GM08714 (cell line): ENCODE results near the gene MRPL51.

Experiments
- H3K4me3 ChIP-seq: fragments of 200-500 bp; sonication (Bioruptor generic); 2 replicates; pipeline ENCODE4 v1.5.1; 2014; ENCODE audit warnings: mild to moderate bottlenecking, low read length, inconsistent platforms
- ZNF274 ChIP-seq: IDR thresholded peaks from 2 replicates; pipeline ENCODE4 v1.6.1; 2012; ENCODE audit warnings: mild to moderate bottlenecking, low read depth, low read length

The MRPL51 gene

GRCh38 chr12:6534945-6535696 lies 42.1 kb upstream of the MRPL51 start:
- H3K4me3 ChIP-seq, result peak overlapping the region; percentile 84
- TF ChIP-seq ZNF274, result no peak

DNA sequence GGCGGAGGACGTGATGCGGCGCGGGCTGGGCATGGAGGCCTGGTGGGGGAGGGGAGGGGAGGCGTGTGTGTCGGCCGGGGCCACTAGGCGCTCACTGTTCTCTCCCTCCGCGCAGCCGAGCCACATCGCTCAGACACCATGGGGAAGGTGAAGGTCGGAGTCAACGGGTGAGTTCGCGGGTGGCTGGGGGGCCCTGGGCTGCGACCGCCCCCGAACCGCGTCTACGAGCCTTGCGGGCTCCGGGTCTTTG lies 41.6 kb upstream of the MRPL51 start:
- no peak for TF ChIP-seq ZNF274
- H3K4me3 ChIP-seq, result peak overlapping the region; percentile 84

- no peak for TF ChIP-seq ZNF274
- peak within 1 kb of the TSS; percentile 84 for H3K4me3 ChIP-seq
Measured at GRCh38 chr12:6533923-6534694, 41.0 kb upstream of the MRPL51 start, which contains the start of gene GAPDH. GAPDH (plus strand) TSS chr12:6534517; CDS start chr12:6534833, 316 bp downstream.

- TF ChIP-seq ZNF274, result no peak
Measured at GRCh38 chr12:6533653-6533922, 40.5 kb upstream of the MRPL51 start.

GRCh38 chr12:6532927-6533652 lies 40.0 kb upstream of the MRPL51 start:
- TF ChIP-seq ZNF274, result no peak
- H3K4me3 ChIP-seq, result peak overlapping the region; percentile 84; the same call in 1 of the 2 replicates

More at GRCh38 chr12:6533653-6533922, 40.5 kb upstream of the MRPL51 start:
- peak overlapping the region; percentile 84; the same call in 1 of the 2 replicates for H3K4me3 ChIP-seq

GRCh38 chr12:6532051-6532926 lies 39.2 kb upstream of the MRPL51 start:
- H3K4me3 ChIP-seq, result peak overlapping the region; percentile 84; the same call in 1 of the 2 replicates
- TF ChIP-seq ZNF274, result no peak

- no peak for TF ChIP-seq ZNF274
- H3K4me3 ChIP-seq, result no peak overlapping the region
Measured at GRCh38 chr12:6530576-6531260, 37.7 kb upstream of the MRPL51 start.

DNA sequence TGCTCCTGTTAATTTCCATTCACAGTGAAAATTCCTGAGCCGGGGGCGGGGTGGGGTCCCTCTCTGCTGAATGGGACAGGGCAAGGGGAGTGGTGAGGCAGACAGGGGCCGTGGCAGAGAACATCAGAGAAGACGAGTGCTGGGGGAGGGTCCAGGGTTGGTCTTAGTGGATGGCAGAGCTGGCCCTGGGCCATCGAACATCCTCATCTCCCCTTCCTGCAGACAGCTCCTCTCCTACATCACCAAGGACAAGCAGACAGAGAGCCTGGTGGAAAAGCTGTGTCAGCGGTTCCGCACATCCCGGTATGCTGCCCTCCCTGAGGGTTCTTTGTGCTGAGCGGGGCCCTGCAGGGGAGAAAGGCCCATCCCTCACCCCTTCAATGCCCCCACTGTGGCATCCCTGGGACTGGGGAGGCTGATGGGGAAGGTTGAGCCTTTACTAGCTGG lies 36.3 kb upstream of the MRPL51 start:
- TF ChIP-seq ZNF274, result no peak
- no peak overlapping the region for H3K4me3 ChIP-seq

DNA sequence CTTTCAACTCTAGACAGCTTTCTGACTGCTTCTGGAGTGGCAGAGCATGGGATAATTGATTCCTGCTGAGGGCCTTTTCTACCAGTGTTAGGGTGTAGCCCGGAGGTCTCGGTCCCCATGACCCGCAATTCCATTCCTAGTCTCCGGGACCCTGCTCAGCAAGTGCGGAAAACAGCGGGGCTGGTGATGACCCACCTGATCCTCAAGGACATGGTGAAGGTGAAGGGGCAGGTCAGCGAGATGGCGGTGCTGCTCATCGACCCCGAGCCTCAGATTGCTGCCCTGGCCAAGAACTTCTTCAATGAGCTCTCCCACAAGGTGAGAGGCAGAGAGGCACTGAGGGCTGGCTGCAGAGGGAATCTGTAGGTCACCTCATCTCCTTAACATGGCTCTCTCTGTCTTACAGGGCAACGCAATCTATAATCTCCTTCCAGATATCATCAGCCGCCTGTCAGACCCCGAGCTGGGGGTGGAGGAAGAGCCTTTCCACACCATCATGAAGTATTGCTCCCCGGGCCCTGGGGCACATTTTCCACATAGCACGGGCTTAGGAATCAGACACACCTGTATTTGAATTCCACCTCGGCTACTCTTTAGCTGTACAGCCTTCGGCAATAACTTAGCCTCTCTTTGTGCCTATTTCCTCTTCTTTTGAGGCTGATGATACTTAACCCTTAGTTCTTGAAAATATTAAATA lies 35.6 kb upstream of the MRPL51 start:
- no peak for TF ChIP-seq ZNF274
- H3K4me3 ChIP-seq, result no peak overlapping the region

- no peak for TF ChIP-seq ZNF274
- H3K4me3 ChIP-seq, result no peak overlapping the region
Measured at GRCh38 chr12:6527711-6528110, 34.6 kb upstream of the MRPL51 start.

DNA sequence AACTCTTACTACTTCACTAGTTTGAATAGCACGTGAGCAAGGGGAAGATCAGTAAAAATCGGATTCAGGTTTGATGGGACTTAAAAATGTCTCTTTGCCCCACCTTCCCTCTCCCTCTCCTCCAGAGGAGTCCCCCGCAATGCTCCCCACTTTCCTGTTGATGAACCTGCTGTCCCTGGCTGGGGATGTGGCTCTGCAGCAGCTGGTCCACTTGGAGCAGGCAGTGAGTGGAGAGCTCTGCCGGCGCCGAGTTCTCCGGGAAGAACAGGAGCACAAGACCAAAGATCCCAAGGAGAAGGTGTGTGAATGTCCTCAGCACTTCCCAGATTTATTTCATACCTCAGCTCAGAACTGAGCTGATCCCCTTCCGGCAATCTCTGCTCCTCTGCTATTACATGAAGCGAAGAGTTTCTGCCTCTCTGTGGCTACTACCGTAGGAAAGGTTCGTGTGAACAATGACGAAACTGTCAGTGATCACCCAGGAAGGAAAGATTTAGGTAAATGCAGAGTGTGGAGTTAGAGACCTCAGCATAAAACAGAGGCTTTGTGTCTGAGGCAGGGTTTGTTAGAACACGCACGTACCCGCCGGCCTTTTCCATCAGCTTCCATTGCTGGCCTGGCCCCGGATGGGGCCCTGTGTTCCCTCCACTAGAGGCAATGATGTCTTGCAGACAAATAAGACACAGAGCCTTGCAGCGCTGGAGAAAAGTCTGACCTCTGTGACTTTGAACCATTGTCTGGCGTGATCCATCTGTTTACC lies 33.9 kb upstream of the MRPL51 start:
- H3K4me3 ChIP-seq, result no peak overlapping the region
- TF ChIP-seq ZNF274, result no peak

DNA sequence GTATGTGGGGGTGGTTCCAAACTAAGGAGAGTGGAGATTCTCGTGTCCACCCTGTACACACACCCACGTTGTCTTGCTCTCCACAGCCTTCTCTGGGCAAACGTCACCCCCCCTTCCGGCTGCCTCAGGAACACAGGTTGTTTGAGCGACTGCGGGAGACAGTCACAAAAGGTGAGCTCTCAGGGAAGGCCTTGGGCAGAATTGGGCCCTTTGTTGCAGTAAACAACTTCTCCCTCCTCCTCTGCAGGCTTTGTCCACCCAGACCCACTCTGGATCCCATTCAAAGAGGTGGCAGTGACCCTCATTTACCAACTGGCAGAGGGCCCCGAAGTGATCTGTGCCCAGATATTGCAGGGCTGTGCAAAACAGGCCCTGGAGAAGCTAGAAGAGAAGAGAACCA lies 33.1 kb upstream of the MRPL51 start:
- no peak overlapping the region for H3K4me3 ChIP-seq
- TF ChIP-seq ZNF274, result no peak
